Measurements from ENCODE around the gene FRS2.

Gene FRS2

DNA sequence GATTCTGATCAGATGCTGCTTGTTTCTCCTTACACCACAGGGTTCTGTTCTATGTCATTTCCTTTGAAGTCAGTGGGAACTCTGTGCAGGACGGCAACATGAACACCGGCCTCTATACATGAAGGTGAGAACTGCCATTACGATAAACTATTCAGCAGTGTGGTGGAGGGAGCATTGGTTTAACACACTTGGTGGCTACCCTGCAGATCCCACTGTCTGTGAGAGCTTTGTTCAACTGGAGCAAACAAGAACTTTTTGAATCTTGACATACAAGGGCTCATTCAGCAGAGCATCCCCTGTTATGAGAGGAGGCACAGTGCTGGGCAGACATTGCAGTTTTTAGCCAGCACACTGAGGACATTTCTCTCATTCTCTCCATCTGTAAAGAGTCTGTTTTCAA, 10.7 kb upstream of the FRS2 start:
- peak in 35 of 56 donors; percentile 2 to 81 (median 24) for DNase-seq

DNA sequence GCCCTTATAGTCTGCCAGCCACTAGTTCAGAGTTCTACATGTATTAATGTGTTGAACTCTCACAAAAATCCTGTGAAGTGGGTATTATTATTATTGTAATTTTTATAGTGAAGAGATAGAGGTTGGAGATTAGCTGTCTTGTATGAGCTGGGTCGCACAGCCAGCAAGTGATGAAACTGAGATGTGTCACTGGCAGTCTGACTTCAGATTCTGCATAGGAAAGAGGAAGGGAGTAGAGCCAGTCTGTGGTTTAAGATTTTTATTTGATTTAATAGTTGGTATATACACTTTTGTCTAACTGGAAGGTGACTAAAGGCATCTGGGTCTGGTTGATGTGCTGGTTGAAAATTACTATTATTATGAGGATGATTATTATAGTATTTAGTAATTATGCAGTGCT, 5.8 kb upstream of the FRS2 start:
- DNase-seq = no peak

DNA sequence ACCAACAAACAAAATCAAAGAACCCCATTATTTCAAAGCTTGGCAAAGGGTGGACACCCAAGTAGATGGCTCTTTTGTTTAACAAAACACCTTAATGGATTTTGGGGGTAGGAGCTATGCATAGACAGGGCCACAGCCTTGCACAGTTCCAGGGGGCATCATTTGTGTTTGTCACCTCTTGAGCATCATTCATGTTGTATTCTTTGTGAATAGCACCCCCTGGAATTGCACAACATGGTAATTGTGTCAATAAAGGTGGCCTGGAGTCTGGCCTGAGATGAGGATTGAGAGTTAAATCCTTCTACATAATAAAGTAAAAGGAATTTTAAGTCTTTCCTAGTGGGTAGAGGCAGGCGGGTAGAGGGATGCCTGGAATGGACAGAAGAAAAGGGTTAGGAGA, 3.3 kb upstream of the FRS2 start:
- DNase-seq = no peak

DNA sequence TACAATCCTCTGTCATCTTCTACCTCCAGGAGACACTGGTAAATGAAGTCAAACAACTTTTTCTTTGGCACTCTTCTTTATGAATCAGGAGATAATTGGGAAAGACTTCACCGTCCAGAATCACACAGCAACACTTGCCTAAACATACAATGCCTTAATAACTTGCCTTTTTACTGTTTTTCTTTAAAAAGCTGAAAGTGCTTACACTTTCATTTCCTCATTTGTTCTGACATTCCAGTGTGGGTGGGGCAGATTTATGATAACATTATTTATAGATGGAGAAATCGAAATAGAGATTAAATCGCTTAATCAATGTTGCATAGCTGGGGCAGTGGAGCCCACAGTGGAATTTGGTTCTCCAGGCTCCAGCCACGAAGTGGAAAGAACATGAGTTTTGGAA, 2.8 kb upstream of the FRS2 start:
- DNase-seq = no peak

DNA sequence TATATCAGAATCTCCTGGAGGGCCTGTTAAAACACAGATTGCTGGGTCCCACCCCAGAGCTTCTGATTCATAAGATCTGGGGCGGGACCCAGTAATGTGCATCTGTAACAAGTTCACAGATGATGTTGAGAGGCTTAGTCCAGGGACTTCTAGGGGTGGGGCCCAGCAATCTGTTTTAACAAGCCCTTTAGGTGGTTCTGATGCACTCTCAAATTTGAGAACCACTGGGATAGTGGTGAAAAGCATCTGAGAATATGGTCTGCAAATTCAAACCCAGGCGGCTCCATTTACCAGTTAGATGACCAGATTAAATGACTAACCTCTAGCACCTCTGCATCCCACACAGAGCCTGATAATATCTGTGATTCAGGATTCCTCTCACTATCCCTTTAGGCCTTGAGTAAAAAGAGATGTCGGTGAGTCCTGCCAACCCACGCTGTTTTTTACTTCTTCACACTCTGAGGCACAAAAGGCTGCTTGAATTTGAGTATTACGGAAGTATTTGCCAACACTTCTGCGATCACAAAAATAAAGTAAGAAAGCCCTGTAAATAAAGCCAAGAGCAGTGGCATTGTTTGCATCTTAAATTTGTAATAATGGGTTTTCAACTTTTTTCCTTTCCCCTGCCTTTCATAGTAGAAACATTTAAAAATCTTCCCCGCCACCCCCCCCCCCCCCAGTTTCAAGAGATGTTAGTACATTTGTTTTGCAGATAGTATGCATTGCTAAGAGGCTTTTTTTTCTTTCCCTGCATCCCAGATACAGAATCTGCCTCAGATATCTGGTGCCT, 1.8 kb upstream of the FRS2 start:
- DNase-seq = peak in 1 of 56 donors; percentile 11

DNA sequence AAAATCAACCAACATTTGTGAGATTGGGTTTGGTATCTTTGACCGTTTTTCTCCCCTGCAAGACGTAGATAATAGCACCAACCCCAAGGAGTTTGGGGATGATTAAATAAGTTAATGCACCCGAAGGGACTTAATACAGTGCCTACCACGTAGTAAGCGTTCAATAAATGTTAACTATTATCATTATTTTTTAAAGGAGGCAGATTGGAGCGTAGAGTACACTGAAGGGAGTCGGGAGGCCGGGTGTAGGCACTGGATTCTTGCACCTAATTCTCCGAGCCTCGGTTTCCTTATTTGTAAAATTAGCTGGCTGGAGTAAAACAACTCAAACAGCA, 367 bp upstream of the FRS2 start:
- no peak for DNase-seq

DNA sequence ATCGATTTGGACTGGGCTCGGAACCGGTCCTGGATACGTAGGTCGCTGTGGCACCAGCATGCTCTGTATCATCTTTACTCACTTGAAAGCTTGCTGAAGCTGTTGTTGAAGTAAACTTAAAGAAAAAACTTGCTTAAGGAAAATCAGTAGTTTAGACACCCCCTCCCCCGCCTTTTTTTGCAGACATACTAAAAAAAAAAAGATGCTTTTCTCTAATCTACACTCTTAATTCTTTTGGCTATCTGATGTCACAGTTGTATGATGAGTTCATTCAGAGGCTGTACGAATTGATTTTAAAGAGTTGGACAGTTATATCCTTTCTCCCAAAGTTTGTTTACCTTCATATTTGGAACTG, 865 bp downstream of the FRS2 start:
- no peak for DNase-seq

DNA sequence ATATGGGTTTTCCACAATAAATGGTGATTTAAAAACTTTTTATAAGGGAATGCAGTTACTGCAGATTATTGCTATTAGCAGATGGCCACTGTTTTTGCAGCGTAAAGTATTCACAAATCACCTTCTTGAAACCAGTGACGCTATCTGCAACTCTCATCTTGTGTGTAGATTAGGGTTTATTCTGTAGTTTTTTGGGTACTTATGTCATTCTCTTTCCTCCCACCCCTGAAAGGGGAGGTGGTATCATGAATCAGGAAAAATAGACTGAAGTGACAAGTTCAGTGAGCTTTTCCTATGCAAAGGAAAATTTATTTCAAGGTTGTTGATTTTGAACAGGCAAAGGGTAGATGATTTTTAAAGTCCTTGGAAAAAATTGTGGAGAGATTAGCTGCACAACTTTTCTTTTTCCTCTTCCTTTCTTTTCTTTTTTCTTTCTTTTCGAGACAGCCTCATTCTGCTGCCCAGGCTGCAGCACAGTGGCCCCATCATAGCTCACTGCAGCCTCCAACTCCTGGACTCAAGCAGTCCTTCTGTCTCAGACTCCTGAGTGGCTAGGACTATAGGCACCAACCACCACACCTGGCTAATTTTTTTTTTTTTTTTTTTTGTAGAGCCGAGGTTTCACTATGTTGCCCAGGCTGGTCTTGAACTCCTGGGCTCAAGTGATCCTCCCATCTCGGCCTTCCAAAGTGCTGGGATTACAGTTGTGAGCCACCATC, 1.6 kb downstream of the FRS2 start:
- DNase-seq = no peak

DNA sequence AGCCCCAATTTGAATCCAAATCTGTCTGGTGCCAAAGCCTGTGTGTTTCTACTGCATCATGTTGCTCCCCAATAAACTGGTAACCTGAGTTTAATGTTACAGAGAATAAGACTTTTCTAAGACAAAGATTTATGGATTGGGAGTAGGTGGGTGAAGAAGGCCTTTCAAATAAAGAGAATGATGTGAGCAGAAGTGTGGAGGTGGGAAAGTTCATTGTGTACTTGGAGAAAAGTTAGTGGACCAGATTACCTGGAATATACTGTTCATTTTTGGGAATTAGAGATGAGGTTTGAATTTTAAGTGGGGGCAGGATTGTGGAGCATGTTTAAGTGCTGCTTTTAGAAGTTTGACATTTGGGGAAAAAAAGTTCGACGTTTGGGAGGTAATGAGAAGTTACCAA, 3.1 kb downstream of the FRS2 start:
- DNase-seq = no peak

DNA sequence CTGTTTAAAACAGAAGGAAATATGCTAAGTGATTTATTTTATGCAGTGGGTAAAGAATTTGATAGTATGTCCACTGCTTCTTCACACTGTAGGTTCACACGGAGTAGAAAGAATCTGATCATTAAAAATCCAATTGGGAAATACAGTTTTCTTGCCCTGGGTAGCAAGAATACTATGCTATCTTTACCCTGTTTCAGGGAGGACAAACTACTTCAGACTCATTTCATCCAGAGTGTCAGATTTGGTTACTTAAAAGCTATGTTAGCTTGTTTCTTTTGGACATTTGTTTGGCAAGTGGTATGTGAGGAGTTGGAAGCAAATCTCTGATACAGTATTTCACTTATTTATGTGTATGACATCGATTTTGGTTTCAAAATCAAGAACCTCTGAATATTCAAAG, 4.3 kb downstream of the FRS2 start:
- no peak for DNase-seq

DNA sequence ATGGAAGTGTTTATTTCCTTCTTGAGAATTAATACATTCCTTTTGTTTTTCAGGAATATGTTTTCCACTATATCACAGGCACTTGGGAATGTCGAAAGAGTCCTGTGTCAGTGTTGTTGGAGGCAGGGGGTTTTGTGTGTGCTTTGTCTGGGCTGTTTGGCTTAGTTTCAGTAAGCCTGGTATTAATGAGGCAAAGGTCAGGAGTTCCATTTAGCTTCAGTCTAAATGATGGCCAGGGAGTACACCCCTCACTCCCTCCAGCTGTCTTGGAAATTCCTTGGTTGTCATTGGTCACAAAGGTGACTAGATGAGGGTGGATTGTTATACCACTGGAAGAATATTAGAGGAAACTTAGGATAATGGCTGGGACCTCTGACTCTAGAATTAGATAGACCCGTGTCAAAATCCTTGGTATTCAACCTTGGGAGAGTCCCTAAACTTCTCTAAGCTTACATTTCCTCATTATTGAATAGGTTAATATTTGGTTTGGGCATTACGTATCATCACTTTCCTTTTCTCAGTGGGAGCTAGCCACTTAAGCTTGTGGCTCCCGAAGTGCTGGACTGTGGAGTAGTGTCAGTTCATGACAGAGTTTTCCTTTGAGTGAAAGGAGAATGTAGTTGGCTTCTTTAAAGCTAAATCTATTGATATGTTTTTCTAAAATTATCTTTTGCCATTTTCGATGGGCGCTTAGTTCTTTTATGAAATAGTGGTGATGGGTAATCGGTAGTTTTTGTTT, 5.2 kb downstream of the FRS2 start:
- DNase-seq = no peak

DNA sequence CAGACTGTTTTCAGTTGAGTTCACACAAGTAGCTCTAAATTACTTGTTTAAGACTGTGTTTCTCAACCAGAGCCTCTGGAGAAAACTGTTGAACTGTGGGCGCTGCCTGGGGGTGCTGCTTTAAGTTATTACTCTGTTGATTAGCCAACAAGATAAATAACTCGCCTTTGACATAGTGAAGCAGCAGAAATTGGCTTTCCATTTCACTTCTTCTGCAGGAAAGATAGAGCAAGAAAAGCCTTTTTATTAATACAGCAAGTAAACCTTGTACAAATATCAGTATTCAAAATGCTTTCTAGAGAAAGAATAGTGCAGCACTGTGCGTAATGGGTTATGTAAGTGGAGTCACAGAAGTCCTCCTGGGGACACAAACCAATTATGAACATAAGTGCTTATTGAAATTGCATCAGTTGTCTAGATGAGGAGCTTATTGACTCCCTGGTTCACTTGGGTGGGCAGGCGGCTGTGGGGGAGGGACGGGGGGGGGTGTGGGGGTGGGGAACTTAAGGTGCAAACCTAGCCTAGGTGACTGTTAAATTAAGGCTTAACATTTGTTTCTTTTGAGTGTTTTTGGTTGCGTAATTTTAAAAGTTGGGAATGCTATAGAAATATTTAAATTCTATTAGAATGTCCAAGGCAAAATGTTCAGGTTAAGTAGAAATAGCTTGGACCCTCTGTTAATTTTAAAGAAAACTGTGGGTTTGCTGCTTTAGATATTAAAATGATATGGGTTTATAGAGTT, 6.3 kb downstream of the FRS2 start:
- no peak for DNase-seq

DNA sequence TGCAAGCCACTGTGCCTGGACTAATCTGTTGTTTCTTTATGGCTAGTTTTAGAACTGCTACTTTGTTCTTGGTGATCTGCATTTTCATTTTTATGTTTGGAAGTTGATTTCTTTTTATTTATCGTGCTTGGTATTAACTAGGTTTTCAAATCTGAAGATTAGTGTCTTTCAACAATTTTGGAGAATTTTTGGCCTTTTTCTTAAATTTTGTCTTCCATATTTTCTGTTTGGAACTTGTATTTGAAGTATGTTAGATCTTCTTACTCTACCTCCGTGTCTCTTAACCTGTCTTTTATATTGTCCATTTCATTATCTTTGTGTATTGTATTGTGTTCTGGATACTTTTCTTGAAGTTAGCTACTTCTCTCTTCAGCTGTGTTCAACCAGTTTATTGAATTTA, 9.5 kb downstream of the FRS2 start:
- no peak for DNase-seq

DNA sequence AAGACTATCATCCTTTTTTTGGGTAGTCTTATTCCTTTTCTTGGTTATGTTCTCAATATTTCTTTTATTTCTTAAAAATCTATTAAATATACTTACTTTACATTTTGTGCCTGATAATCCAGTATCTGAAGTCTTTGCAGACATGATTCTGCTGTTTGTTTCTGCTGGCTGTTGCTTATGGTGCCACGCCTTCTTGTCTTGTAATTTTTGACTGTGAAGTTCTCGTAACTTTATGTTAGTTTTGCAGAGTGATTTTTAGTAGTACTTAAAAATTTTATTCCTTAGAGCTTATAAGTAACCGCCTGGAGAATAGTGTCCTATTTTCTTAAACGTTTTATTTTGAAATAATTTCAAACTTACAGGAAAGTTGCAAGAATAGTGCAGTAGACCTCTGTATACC, 10.5 kb downstream of the FRS2 start:
- DNase-seq = no peak

DNA sequence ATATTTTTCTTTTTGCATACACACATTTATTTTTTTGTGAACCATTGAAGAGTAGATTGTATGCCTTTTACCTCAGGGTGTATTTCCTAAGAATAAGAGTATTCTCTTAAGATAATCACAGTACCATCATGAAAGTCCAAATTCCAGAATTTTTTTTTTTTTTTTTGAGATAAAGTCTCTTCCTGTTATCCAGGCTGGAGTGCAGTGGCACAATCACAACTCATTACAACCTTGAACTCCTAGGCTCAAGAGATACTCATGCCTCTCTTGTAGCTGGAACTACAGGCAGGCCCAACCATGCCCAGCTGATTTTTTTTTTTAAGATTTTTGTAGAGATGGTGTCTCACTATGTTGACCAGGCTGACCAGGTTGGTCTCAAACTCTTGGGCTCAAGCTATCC, 10.9 kb downstream of the FRS2 start:
- no peak for DNase-seq

DNA sequence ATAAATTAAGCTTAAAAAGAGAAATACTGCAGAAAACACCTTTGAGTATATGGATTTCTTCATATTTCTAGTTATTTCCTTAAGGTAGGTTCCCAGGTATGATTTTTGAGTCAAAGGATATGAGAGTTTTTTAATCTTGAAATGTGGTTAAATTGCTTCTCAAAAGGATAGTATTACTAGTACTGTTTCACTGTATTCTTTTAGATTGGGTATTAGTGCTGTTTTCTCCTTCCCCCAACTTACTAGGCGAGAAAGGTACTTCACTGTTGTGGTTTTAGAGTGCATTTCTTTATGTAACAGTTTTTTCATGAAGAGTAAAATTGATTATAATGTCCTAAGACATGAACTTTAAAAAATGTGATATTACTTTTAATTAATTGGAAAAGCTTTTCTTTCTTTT, 13.5 kb downstream of the FRS2 start:
- DNase-seq = no peak

DNA sequence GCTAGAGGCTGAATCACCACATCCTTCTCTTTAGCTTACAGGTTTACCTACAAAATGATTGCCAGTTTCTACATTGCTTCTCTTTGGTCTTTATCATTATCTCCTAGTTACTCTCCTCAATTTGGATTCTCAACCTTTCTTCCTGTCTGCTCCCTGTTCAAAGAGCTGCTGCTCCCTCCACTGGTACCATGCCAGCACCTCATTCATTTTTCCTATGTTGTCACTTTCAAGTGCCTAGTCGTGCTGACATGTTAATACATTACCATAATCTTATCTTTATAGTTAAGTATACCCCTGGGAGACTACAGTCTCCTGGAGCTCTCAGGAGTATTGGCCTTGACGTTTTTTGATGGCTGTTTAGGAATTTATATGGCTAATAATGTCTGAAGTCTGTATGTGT, 14.2 kb downstream of the FRS2 start:
- DNase-seq = no peak

DNA sequence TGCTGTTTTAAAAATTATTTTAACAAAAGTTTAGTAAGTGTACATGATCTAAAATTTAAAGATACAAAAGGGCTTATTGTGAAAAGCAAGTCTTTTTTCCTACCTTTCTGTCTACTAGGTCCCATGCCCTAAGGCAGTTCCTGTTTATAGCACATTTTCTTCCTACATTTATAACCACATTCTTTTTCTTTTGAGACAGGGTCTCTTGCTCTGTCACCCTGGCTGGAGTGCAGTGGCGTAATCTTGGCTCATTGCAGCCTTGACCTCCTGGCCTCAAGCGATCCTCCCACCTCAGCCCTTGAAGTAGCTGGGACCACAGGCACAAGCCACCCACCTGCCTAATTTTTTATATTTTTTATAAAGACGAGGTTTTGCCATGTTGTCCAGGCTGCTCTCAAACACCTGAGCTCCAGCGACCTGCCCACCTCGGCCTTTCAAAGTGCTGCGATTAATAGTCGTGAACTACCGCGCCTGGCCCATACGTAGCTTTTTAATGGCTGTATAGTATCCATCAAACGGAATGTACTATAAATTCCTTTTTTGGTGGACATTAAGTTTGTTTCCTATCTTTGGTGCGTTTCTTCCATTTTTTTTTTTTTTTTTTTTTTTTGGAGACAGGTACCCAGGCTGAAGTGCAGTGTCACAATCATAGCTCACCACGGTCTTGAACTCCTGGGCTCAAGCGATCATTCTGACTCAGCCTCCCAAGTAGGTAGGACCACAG, 20.9 kb downstream of the FRS2 start:
- DNase-seq = no peak

DNA sequence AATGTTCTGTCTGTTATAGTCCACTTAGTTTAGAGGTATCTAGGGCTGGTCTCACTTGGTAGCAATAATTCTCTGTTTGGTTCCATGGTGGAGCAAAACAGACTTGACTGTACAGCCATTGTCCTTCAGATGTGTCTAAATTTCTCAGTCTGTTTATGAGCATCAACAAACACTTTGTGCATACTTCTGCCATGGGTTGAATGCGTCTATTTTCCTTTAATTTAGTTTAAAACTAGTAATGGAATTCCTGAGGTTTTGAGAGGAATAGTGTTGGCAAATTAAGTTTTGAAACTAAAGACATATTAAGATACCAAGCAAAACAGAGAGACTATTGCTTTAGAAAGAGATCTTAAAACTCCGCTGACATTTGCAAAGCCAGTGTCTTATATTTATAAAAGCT, 22.6 kb downstream of the FRS2 start:
- no peak for DNase-seq

DNA sequence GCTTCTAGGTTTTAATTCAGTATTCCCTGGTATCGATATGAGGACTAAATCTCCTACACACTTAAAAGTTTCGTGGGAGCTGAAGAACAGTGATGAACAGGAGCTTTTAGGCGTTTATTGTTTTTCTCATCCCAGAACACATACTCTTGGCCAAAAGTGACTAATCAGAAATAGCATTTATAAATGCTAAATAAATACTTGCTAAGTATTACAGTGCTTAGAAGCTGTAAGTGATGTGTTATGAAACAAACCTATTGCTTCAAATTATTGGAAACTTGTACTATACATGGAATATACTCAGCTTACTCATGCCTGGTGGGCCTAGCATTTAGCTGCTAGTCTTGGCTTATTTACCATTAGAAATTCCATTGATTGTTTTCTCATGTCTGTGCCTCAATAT, 24.9 kb downstream of the FRS2 start:
- DNase-seq = no peak

DNA sequence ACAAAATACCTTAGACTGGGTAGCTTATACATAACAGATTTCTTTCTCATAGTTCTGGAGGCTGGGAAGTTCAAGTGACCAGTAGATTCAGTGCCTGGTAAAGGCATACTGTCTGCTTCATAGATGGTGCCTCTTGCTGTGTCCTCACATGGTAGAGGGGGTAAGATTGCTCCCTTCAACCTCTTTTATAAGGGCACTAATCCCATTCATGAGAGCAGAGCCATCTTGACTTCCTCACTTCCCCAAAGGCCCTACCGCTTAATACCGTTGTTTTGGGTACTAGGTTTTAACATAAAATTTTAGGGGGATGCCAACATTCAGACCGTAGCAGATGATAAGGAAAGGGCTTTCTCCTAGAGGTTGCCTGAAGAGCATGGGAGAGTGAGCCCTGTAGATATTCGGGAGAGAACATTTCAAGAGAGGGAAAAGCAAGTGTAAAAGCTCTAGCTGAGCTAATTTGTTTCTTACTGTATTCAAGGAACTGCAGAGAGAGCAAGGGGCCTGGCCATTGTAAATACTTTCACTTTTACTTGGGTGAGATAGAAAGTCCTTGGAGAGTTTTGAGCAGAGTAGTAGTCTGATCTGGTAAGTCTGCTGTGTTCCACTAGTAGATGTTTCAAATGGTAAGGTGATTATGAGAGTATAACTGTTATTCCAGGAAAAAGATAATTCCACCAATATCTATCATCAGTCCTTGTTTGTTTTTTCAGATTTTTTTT, 27.3 kb downstream of the FRS2 start:
- DNase-seq = no peak

All from amygdala (tissue), 56 donors.